ENCODE measurements around the gene THUMPD2.

The THUMPD2 gene, protein sequence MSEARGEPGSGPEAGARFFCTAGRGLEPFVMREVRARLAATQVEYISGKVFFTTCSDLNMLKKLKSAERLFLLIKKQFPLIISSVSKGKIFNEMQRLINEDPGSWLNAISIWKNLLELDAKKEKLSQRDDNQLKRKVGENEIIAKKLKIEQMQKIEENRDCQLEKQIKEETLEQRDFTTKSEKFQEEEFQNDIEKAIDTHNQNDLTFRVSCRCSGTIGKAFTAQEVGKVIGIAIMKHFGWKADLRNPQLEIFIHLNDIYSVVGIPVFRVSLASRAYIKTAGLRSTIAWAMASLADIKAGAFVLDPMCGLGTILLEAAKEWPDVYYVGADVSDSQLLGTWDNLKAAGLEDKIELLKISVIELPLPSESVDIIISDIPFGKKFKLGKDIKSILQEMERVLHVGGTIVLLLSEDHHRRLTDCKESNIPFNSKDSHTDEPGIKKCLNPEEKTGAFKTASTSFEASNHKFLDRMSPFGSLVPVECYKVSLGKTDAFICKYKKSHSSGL

GRCh38 chr2:39778775-39779340, at the start of gene THUMPD2:
Gene THUMPD2, minus strand, starts transcription at chr2:39779258. Its CDS starts 19 bp downstream, at chr2:39779239.
- TF ChIP-seq CTCF (conservative IDR thresholded peaks at IDR 0.05; ENCODE audit: low read depth): no peak
- CTCF ChIA-PET: no interaction called here
- POLR2A ChIA-PET (ENCODE audit: low non-redundant PET): no interaction called here
- DNase-seq (ENCODE audit: low spot score): peak; percentile 62
- H3K27ac ChIP-seq: peak within 1 kb of the TSS; percentile 79

GRCh38 chr2:39821871-39822270, 42.8 kb upstream of the THUMPD2 start:
- POLR2A ChIA-PET (ENCODE audit: low non-redundant PET): no interaction called here
- TF ChIP-seq CTCF (conservative IDR thresholded peaks at IDR 0.05; ENCODE audit: low read depth): no peak
- CTCF ChIA-PET: no interaction called here
- H3K27ac ChIP-seq: no peak overlapping the region
- DNase-seq (ENCODE audit: low spot score): no peak

- no peak for TF ChIP-seq CTCF (conservative IDR thresholded peaks at IDR 0.05; ENCODE audit: low read depth)
- ChIA-PET CTCF (no interaction called here), POLR2A (ENCODE audit: low non-redundant PET) (no interaction called here)
- no peak for DNase-seq (ENCODE audit: low spot score)
- H3K27ac ChIP-seq: no peak overlapping the region
These were observed 37.8 kb upstream of the THUMPD2 start for GRCh38 chr2:39816845-39817244.

GRCh38 chr2:39816428-39816827, 37.4 kb upstream of the THUMPD2 start:
- ChIA-PET CTCF (no interaction called here), POLR2A (ENCODE audit: low non-redundant PET) (no interaction called here)
- no peak overlapping the region for H3K27ac ChIP-seq
- DNase-seq (ENCODE audit: low spot score): no peak
- no peak for TF ChIP-seq CTCF (conservative IDR thresholded peaks at IDR 0.05; ENCODE audit: low read depth)

DNA sequence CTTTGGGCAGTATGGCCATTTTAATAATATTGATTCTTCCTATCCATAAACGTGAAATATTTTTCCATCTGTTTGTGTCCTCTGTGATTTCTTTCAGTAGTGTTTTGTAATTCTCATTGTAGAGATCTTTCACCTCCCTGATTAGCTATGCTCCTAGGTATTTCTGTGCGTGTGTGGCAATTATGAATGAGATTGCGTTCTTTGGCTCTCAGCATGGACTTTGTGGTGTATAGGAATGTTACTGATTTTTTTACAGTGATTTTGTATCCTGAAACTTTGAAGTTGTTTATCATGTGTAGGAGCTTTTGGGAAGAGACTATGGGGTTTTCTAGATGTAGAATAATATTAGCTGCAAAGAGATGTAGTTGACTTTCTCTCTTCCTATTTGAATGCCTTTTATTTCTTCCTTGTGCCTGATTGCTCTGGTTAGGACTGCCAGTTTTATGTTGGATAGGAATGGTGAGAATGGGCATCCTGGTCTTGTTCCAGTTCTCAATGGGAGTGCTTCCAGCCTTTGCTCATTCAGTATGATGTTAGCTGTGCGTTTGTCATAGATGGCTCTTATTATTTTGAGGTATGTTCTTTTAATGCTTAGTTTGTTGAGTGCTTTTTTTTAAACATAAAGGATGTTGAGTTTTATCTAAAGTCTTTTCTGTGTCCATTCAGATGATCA, 27.0 kb upstream of the THUMPD2 start:
- ChIA-PET POLR2A (ENCODE audit: low non-redundant PET) (no interaction called here), CTCF (no interaction called here)
- no peak for TF ChIP-seq CTCF (conservative IDR thresholded peaks at IDR 0.05; ENCODE audit: low read depth)
- no peak overlapping the region for H3K27ac ChIP-seq
- DNase-seq (ENCODE audit: low spot score): no peak

DNA sequence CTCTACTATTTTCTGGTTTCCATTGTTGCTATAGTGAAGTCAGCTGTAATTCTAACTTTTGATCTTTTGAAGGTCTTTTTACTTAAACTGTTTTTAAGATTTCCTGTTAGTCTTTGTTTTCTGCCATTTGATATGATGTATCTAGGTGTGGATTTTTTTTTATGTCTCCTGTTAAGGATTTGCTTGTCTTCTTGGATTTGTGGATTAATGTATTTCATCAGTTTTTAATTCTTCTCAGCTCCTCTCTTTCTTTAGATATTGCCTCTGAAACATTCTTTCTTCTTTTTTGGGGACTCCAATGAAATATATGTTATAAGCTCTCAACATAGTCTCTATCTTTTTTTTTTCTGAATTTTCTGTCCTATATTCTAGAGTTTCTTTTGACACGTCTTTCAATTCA, 24.8 kb upstream of the THUMPD2 start:
- POLR2A ChIA-PET (ENCODE audit: low non-redundant PET): no interaction called here
- CTCF ChIA-PET: no interaction called here
- no peak overlapping the region for H3K27ac ChIP-seq
- TF ChIP-seq CTCF (conservative IDR thresholded peaks at IDR 0.05; ENCODE audit: low read depth): no peak
- no peak for DNase-seq (ENCODE audit: low spot score)
